ENCODE measurements around the gene HPS1.

HPS1 gene

DNA sequence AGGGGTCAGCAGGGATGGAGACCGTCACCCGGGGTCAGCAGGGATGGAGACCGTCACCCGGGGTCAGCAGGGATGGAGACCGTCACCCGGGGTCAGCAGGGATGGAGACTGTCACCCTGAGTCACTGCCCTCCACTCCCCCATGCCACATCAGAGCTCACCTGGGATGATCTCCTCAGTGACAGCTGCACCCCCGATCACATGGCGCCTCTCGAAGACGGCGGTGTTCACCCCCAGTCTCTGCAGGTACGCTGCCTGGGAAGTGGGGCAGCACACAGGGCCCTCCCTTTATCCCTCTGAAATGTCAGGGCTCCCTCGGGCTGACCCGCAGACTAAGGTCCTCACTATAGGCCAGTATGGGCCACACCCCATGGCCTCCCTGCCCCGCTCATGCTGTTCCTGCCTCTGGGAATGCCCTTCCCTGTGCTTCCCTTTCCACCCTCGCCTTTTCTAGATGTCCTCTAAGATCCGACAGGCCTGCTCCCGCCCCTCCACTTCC lies 38.9 kb downstream of the HPS1 start:
- TF ChIP-seq, protein P1, sequence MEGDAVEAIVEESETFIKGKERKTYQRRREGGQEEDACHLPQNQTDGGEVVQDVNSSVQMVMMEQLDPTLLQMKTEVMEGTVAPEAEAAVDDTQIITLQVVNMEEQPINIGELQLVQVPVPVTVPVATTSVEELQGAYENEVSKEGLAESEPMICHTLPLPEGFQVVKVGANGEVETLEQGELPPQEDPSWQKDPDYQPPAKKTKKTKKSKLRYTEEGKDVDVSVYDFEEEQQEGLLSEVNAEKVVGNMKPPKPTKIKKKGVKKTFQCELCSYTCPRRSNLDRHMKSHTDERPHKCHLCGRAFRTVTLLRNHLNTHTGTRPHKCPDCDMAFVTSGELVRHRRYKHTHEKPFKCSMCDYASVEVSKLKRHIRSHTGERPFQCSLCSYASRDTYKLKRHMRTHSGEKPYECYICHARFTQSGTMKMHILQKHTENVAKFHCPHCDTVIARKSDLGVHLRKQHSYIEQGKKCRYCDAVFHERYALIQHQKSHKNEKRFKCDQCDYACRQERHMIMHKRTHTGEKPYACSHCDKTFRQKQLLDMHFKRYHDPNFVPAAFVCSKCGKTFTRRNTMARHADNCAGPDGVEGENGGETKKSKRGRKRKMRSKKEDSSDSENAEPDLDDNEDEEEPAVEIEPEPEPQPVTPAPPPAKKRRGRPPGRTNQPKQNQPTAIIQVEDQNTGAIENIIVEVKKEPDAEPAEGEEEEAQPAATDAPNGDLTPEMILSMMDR (IDR thresholded peaks at IDR 0.05; ENCODE audit: low read depth, low read length), result no peak
- Histone ChIP-seq H3K36me3 (no peaks in the 10 kb centered on the region), H3K27ac (no peak overlapping the region), H3K27me3 (ENCODE audit: insufficient read depth, low read depth, severe bottlenecking) (no peaks in the 10 kb centered on the region), H3K4me3 (ENCODE audit: low read depth, low read length) (no peak overlapping the region), H3K9me3 (ENCODE audit: severe bottlenecking) (no peaks in the 10 kb centered on the region)
- DNase-seq, result no peak

DNA sequence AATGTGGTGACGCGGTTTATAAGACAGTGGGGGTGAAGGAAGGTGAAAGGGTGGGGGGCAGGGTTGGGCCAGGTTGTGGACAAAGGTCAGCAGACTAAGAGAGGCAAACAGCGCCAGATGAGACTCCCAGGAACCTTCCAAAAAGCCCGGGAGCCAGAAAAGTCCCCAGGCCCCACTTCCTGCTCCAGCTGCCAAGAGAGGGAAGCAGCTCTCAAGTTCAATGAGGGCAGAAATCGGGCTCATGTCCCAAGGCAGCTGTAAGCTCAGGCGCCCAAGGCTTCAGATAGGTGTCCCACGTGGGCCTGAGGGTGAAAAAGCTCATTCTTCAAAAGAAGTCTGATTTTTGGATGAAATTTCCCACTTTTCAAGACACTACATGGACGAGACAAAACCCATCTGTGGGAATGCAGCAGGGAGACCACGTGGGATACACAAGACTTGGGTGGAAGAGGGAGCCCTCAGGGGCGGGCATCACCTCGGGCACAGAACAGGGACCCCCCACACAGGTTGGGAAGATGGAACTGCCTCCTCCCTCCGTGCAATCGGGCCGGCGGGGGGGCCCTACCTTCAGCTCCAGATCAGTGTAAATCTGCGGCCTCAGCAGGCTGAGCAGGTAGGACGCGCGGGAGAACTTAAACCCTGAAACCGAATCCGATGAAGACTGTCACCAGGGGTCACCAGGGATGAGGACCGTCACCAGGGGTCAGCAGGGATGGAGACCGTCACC lies 39.6 kb downstream of the HPS1 start:
- Histone ChIP-seq H3K9me3 (ENCODE audit: severe bottlenecking) (no peaks in the 10 kb centered on the region), H3K4me3 (ENCODE audit: low read depth, low read length) (no peak overlapping the region), H3K27ac (no peak overlapping the region), H3K27me3 (ENCODE audit: insufficient read depth, low read depth, severe bottlenecking) (no peaks in the 10 kb centered on the region), H3K36me3 (no peaks in the 10 kb centered on the region)
- TF ChIP-seq, protein P1 (IDR thresholded peaks at IDR 0.05; ENCODE audit: low read depth, low read length), result no peak
- DNase-seq, result no peak

DNA sequence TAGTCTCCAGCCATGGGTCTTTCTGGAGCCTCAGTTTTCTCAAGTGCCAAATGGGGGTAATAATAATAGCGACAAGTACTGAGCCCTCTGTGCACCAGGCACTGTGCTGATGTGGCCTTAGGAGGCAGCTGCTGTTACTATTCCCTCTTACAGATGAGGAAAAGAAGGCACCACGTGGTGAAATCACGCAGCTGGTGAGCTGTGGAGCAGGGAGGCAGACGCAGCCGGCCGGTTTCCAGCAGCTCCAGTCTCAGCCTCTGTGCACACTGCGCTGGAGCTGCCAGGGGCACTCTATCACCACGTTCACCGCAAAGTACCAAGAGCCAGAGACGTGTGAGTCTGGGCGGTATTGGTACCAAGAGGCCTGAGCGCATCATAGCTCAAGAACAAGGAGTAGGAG lies 41.3 kb downstream of the HPS1 start:
- H3K27me3 ChIP-seq (ENCODE audit: insufficient read depth, low read depth, severe bottlenecking), result no peaks in the 10 kb centered on the region
- no peak overlapping the region for H3K4me3 ChIP-seq (ENCODE audit: low read depth, low read length)
- TF ChIP-seq, protein P1 (IDR thresholded peaks at IDR 0.05; ENCODE audit: low read depth, low read length), result no peak
- no peak overlapping the region for H3K27ac ChIP-seq
- no peak for DNase-seq
- no peaks in the 10 kb centered on the region for H3K9me3 ChIP-seq (ENCODE audit: severe bottlenecking)
- no peaks in the 10 kb centered on the region for H3K36me3 ChIP-seq

DNA sequence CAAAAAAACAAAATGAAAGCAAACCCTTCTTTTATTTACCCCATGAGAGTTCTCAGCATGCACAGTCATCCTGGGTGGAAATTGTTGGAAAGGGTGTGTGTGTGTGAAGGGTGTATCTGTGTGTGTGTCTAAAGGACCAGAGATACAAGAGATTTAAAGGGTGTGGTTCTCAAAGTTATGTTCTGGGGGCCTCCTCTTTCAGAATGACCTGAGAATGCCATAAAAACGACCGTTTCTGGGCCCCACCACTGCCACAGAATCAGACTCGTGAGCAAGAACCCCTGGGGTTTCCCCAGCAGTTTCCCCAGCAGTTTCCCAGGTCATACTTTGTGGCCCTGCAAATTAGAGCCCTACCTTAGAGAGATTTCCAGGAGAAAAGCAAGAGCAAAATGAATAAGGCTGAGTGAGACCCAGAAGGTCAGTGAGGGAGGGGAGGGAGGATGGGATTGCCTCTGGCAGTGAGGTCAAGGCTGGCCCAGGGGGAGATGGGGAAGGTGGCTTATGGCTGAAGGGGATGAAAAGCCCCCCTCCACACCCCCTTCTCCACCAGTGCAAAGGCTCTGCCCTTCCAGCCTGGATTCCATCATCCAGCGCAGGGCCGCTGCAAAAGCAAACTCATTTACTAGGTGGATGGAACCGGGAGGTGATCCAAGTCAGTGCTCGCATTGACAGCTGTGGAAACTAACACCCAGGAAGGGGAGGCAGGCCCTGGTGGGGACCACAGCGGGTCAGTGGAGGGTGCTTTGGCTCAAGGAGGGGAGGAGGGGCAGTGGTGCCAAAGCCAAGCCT lies 42.0 kb downstream of the HPS1 start:
- no peak for DNase-seq
- TF ChIP-seq, protein P1 (IDR thresholded peaks at IDR 0.05; ENCODE audit: low read depth, low read length), result no peak
- no peak overlapping the region for H3K4me3 ChIP-seq (ENCODE audit: low read depth, low read length)
- H3K27me3 ChIP-seq (ENCODE audit: insufficient read depth, low read depth, severe bottlenecking), result no peaks in the 10 kb centered on the region
- no peaks in the 10 kb centered on the region for H3K36me3 ChIP-seq
- no peak overlapping the region for H3K27ac ChIP-seq
- H3K9me3 ChIP-seq (ENCODE audit: severe bottlenecking), result no peaks in the 10 kb centered on the region

DNA sequence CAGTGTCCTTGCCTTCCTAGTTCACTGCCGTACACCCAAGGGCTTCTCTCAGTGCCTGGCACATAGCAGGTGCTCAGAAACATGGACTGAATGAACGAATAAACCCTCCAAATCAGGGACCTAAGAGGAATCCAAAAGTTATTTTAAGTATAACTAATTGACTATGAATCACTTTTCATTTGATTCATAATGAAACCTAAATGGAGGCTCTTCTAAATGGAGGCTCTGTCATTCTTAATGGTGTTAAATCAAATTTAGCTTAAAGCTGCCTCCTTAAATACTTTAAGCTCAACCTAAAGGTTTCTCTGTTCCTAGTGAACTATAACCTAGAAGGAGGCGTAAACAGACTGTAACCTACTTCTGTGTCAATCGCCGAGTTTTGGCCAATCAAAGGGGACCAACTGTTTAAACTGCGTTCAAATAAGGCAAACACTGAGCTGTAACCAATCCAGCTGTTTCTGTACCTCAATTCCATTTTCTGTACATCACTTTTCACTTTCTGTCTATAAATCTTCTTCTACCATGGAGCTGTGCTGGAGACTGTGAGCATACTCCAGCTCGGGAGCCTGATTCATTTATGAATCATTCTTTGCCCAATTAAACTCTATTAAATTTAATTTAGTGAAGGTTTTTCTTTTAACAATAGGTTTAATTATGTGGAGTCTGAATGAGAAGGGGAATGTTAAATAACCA lies 42.8 kb downstream of the HPS1 start:
- H3K27ac ChIP-seq, result no peak overlapping the region
- H3K36me3 ChIP-seq, result no peaks in the 10 kb centered on the region
- TF ChIP-seq, protein P1 (IDR thresholded peaks at IDR 0.05; ENCODE audit: low read depth, low read length), result no peak
- no peaks in the 10 kb centered on the region for H3K9me3 ChIP-seq (ENCODE audit: severe bottlenecking)
- no peaks in the 10 kb centered on the region for H3K27me3 ChIP-seq (ENCODE audit: insufficient read depth, low read depth, severe bottlenecking)
- no peak overlapping the region for H3K4me3 ChIP-seq (ENCODE audit: low read depth, low read length)
- DNase-seq, result no peak

Data from WERI-Rb-1 (cell line).